Esophagus squamous epithelium (tissue), 5 donors: ENCODE data around the gene GPNMB. TPM values are rescaled to one million over a fixed set of nuclear protein-coding genes. Genes with fewer than 3 reads are reported as not detected.

ENCODE experiments used
- DNase-seq: peaks from one replicate; lab custom pipeline; 2025; lab: John Stamatoyannopoulos, UW
- H3K27ac ChIP-seq, 4 donors: fragments of 200-600 bp; sonication (generic); one replicate each; pipeline ENCODE4 v1.5.1; 2016 to 2019; ENCODE audit warnings: mild to moderate bottlenecking in 1 of 4
- H3K27me3 ChIP-seq, 4 donors: fragments of 200-600 bp; sonication (generic); 1 replicate in 3 of 4; 2 replicates in 1 of 4; pipeline versions ENCODE4 v1.5.1 to v1.6.0; 2017 to 2021; ENCODE audit warnings: antibody characterized with exemption in 1 of 4
- H3K36me3 ChIP-seq, 3 donors: fragments of 200-600 bp; sonication (generic); one replicate each; pipeline ENCODE4 v1.5.1; 2016 to 2019
- H3K4me1 ChIP-seq, 3 donors: fragments of 200-600 bp; sonication (generic); one replicate each; pipeline ENCODE4 v1.5.1; 2017 to 2019
- H3K4me3 ChIP-seq, 4 donors: fragments of 200-600 bp; sonication (generic); 1 replicate in 3 of 4; 2 replicates in 1 of 4; pipeline ENCODE4 v1.5.1; 2016 to 2019; ENCODE audit warnings: mild to moderate bottlenecking in 2 of 4, moderate library complexity in 1 of 4
- H3K9me3 ChIP-seq, 3 donors: fragments of 200-600 bp; sonication (generic); one replicate each; pipeline ENCODE4 v1.5.1; 2016 to 2019
- POLR2A ChIP-seq, 4 donors: fragments of 450-650 bp; IDR thresholded peaks; one replicate each; pipeline ENCODE4 v1.6.1; 2017; ENCODE audit warnings: antibody characterized with exemption in 4 of 4, mild to moderate bottlenecking in 4 of 4, moderate library complexity in 3 of 4
- WGBS, 2 donors: methylation state at CpG; one replicate each; pipeline ENCODE4 v1.1.5; 2018; 5-methylcytosine and 5-hydroxymethylcytosine counted together
- intact Hi-C: fragments of 100-400 bp; cut with DNase I; formaldehyde crosslinking; loops from one replicate; pipeline ENCODE4 v1.15.0; 2022
- total RNA-seq, 4 donors: library from RNA; depleted of rRNA; stranded (reverse); fragments of >200 nt; gene quantifications; one replicate each; pipeline ENCODE4 v1.1.0, GENCODE V29; 2016
- TF ChIP-seq, protein P1 (sequence below), 6 experiments: fragments of 450-650 bp in 4 of 6; fragments of 200-600 bp in 2 of 6; sonication (generic) in 2 of 6; IDR thresholded peaks; one replicate each; pipeline ENCODE4 v1.5.1; 2016 to 2019; ENCODE audit warnings: antibody characterized with exemption in 6 of 6, mild to moderate bottlenecking in 4 of 6, moderate library complexity in 4 of 6
- donor health status: DM: yes; HTN: yes; CAD: no.

GPNMB gene
- total RNA-seq, 4 donors from 2014 or later, result 34.5 to 187 (median 107) TPM

DNA sequence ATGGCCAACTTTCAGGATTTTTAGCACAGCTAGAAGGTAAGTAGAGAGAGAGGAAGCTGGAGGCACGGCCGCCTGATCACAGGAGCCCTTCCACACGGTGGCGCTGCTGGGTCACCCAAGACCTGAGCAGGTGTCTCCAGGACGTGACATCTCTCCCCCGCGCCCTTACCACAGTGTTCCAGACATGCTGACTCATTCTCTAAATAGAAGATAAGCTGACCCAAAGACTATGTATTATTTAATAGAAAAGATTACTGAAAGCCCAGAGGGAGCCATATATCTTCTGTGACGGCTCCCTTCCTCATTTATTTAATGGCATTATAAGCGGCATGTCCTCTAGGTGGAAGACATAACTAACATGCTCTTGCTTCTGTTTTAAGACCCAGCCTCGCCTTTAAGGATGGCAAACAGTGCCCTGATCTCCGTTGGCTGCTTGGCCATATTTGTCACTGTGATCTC lies 26.6 kb downstream of the GPNMB start:
- no peaks in the 10 kb centered on the region for H3K27me3 ChIP-seq
- H3K9me3 ChIP-seq, result no peaks in the 10 kb centered on the region
- peaks cover 0 to 65% (median 3%) of the 10 kb centered on the region in 3 donors for H3K36me3 ChIP-seq
- H3K27ac ChIP-seq, result peak overlapping the region in 1 of 4 donors; percentile 28
- peak; percentile 47 for DNase-seq
- H3K4me1 ChIP-seq, result peaks cover 0 to 10% (median 0%) of the 10 kb centered on the region in 3 donors
- no peak for TF ChIP-seq POLR2A (IDR thresholded peaks at IDR 0.05)
- TF ChIP-seq, protein P1, sequence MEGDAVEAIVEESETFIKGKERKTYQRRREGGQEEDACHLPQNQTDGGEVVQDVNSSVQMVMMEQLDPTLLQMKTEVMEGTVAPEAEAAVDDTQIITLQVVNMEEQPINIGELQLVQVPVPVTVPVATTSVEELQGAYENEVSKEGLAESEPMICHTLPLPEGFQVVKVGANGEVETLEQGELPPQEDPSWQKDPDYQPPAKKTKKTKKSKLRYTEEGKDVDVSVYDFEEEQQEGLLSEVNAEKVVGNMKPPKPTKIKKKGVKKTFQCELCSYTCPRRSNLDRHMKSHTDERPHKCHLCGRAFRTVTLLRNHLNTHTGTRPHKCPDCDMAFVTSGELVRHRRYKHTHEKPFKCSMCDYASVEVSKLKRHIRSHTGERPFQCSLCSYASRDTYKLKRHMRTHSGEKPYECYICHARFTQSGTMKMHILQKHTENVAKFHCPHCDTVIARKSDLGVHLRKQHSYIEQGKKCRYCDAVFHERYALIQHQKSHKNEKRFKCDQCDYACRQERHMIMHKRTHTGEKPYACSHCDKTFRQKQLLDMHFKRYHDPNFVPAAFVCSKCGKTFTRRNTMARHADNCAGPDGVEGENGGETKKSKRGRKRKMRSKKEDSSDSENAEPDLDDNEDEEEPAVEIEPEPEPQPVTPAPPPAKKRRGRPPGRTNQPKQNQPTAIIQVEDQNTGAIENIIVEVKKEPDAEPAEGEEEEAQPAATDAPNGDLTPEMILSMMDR (IDR thresholded peaks at IDR 0.05), result peak; percentile 54 to 87 (median 80)
- H3K4me3 ChIP-seq, result no peak overlapping the region
- WGBS, 2 donors, result 2 to 12% methylated on average over 11 of the region's 11 CpGs
- intact Hi-C loops, result loop anchor here (10.0 kb wide), 1 partner anchor 202 kb away; the partner anchor contains the start of gene IGF2BP3

DNA sequence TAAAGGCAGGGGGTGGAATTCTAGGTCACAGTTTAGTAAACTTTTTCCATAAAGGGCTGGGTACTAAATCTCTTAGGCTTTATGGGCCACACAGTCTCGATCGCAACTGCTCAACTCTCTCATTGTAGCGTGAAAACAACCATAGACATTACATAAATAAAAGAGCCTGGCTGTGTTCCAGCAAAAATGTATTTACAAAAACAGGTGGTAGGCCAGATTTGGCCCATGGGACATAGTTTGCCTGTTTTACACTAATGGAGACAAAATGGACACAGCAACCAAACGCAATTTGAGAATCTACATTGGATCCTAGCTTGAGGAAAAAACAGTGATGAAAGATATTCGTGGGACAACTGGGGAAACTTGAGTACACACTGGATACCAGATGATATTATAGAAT lies 29.3 kb downstream of the GPNMB start:
- WGBS, 2 donors, result 75 to 85% methylated on average over 5 of the region's 5 CpGs
- Histone ChIP-seq H3K27ac (no peak overlapping the region), H3K4me3 (no peak overlapping the region), H3K27me3 (no peaks in the 10 kb centered on the region), H3K36me3 (peaks cover 0 to 39% (median 0%) of the 10 kb centered on the region in 3 donors), H3K9me3 (no peaks in the 10 kb centered on the region), H3K4me1 (peaks cover 0 to 10% (median 0%) of the 10 kb centered on the region in 3 donors)
- DNase-seq, result no peak
- intact Hi-C loops, result loop anchor here (10.0 kb wide), 1 partner anchor 199 kb away; the partner anchor contains the start of gene IGF2BP3
- TF ChIP-seq POLR2A (IDR thresholded peaks at IDR 0.05), result no peak
- TF ChIP-seq, protein P1 (IDR thresholded peaks at IDR 0.05), result no peak

DNA sequence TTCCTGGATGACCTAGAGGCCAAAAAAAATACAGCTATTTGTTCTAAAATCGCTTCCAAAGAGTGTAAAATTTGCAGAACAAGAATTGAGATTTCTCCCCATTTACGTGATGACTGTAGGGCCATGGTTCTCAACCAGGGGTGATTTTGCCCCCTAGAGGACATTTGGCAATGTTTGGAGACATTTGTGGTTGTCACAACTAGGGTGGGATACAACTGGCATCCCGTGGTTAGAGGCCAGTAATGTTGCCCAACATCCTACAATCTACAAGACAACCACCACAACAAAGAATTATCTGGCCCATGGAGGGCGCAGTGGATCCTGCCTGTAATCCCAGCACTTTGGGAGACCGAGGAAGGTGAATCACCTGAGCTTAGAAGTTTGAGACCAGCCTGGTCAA lies 29.8 kb downstream of the GPNMB start:
- intact Hi-C loops, result loop anchor here (10.0 kb wide), 1 partner anchor 198 kb away; the partner anchor contains the start of gene IGF2BP3
- H3K4me1 ChIP-seq, result peaks cover 0 to 10% (median 0%) of the 10 kb centered on the region in 3 donors

DNA sequence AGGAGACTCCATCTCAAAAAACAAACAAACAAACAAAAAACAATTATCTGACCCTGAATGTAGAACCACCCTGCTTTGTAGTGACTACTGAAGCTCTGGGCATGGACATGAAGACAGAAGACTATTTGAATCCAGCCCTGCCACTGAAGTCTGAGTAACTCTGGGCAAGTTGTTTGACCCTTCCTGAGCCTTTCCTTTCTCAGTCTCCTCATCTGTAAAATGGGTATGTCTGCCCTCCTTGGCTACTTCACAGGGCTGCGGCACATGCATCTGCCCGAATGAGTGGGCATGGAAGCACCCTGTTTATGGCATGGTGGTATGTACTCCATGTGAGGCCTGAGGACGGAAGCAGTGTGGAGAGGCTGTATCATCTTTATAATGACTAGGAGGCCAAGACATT lies 30.4 kb downstream of the GPNMB start:
- no peak overlapping the region for H3K4me3 ChIP-seq
- peaks cover 0 to 29% (median 0%) of the 10 kb centered on the region in 3 donors for H3K36me3 ChIP-seq
- peaks cover 0 to 10% (median 0%) of the 10 kb centered on the region in 3 donors for H3K4me1 ChIP-seq
- 60 to 86% methylated on average over 1 to 3 of the region's 3 CpGs for WGBS, 2 donors
- no peak overlapping the region for H3K27ac ChIP-seq
- intact Hi-C loops, result loop anchor here (10.0 kb wide), 1 partner anchor 198 kb away; the partner anchor contains the start of gene IGF2BP3
- H3K27me3 ChIP-seq, result no peaks in the 10 kb centered on the region
- no peak for DNase-seq
- H3K9me3 ChIP-seq, result no peaks in the 10 kb centered on the region
- TF ChIP-seq POLR2A (IDR thresholded peaks at IDR 0.05), result no peak
- TF ChIP-seq, protein P1 (IDR thresholded peaks at IDR 0.05), result no peak

More for the DNA sequence above, 29.8 kb downstream of the GPNMB start:
- H3K9me3 ChIP-seq, result no peaks in the 10 kb centered on the region
- no peak overlapping the region for H3K4me3 ChIP-seq
- no peak overlapping the region for H3K27ac ChIP-seq
- DNase-seq, result no peak
- H3K36me3 ChIP-seq, result peaks cover 0 to 35% (median 0%) of the 10 kb centered on the region in 3 donors
- H3K27me3 ChIP-seq, result no peaks in the 10 kb centered on the region
- 73 to 77% methylated on average over 3 to 5 of the region's 5 CpGs for WGBS, 2 donors
- TF ChIP-seq POLR2A (IDR thresholded peaks at IDR 0.05), result no peak
- TF ChIP-seq, protein P1 (IDR thresholded peaks at IDR 0.05), result no peak

DNA sequence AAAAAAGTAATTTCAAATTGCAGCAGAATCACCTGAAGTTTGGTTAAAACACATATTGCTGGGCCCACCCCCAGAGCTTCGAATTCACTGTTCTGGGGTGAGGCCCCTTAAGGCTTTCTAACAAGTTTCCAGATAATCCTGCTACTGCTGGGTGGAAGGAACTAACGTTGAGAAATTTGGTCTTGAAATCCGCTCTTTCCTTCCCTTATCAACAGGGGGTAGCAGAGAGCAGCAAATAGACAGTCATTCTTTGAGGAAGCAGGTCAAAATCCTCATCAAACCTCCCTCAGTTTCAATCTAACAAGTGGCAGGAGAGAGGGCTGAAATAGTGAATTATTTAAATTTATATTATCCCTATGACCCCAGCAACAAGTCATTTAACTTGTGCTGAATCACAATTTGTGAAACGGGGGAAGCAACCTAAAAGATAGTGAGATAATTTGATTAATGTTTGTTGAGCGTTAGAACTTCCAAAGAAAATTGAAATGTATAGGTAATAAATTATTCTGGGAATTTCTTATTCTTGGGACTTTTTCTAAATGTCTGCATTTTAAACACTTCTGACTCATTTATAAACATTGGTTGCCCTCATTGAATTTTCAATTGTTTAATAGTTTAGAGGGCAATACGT lies 30.9 kb downstream of the GPNMB start:
- no peak for DNase-seq
- WGBS, 2 donors, result 40% methylated on average over 6 of the region's 6 CpGs
- no peaks in the 10 kb centered on the region for H3K27me3 ChIP-seq
- H3K4me1 ChIP-seq, result peaks cover 0 to 10% (median 0%) of the 10 kb centered on the region in 3 donors
- H3K27ac ChIP-seq, result no peak overlapping the region
- intact Hi-C loops, result loop anchor here (10.0 kb wide), 1 partner anchor 197 kb away; the partner anchor contains the start of gene IGF2BP3
- TF ChIP-seq POLR2A (IDR thresholded peaks at IDR 0.05), result no peak
- TF ChIP-seq, protein P1 (IDR thresholded peaks at IDR 0.05), result peak; percentile 28 to 81 (median 62)
- H3K36me3 ChIP-seq, result peaks cover 0 to 24% (median 0%) of the 10 kb centered on the region in 3 donors
- H3K9me3 ChIP-seq, result no peaks in the 10 kb centered on the region
- H3K4me3 ChIP-seq, result no peak overlapping the region
